PC-9 (cell line): ENCODE measurements around the gene LRRTM2. TPM values are rescaled to one million over a fixed set of nuclear protein-coding genes. Genes with fewer than 3 reads are reported as not detected.

ENCODE experiments used
- BruUV-seq: library from RNA; stranded (reverse); fragments of 400-500 nt; replicated peaks from 2 replicates; lab custom pipeline; 2021; lab: Mats Ljungman, UMichigan
- CTCF ChIA-PET: fragments of 300-600 bp; sonication (Branson Sonifier 250); formaldehyde crosslinking; loops from one replicate; lab custom pipeline; 2022; ENCODE audit warnings: antibody characterized with exemption; lab: Charles Lee
- POLR2A ChIA-PET: fragments of 300-600 bp; sonication (Branson Sonifier 250); formaldehyde crosslinking; loops from one replicate; lab custom pipeline; 2022; ENCODE audit warnings: antibody characterized with exemption; ENCODE audit not compliant: unreplicated experiment; lab: Charles Lee
- DNase-seq, 2 experiments: peaks; one replicate each; pipeline versions ENCODE4 v3.0.0 to v3.0.0-alpha.2; 2015 to 2022; ENCODE audit warnings: mixed read lengths in 1 of 2
- H2AFZ ChIP-seq: fragments of 200-600 bp; sonication (generic); 2 replicates; pipeline ENCODE4 v1.8.1; 2017; ENCODE audit warnings: antibody characterized with exemption
- H3F3A ChIP-seq: fragments of 200-600 bp; sonication (generic); 2 replicates; pipeline ENCODE4 v1.8.1; 2017; ENCODE audit warnings: antibody characterized with exemption, mild to moderate bottlenecking, low read depth; ENCODE audit not compliant: insufficient read depth
- H3K27ac ChIP-seq: fragments of 200-600 bp; sonication (generic); 2 replicates; pipeline ENCODE4 v1.6.1; 2016; ENCODE audit warnings: mixed run types
- H3K27me3 ChIP-seq: fragments of 200-600 bp; sonication (generic); 2 replicates; pipeline ENCODE4 v1.6.1; 2016; ENCODE audit warnings: low read depth, mixed run types; ENCODE audit not compliant: insufficient read depth
- H3K36me3 ChIP-seq: fragments of 200-600 bp; sonication (generic); 2 replicates; pipeline ENCODE4 v1.6.1; 2016; ENCODE audit warnings: low read depth, mixed run types
- H3K4me1 ChIP-seq: fragments of 200-600 bp; sonication (generic); replicated peaks from 2 replicates; pipeline ENCODE4 v1.6.1; 2016; ENCODE audit warnings: mixed run types; ENCODE audit not compliant: insufficient read depth
- H3K4me2 ChIP-seq: fragments of 200-600 bp; sonication (generic); 2 replicates; pipeline ENCODE4 v1.6.1; 2017; ENCODE audit warnings: mixed run types
- H3K4me3 ChIP-seq: fragments of 200-600 bp; sonication (generic); 2 replicates; pipeline ENCODE4 v1.6.1; 2016; ENCODE audit warnings: mixed run types
- H3K79me2 ChIP-seq: fragments of 200-600 bp; sonication (generic); 2 replicates; pipeline ENCODE4 v1.6.1; 2017; ENCODE audit warnings: low read depth, mixed run types
- H3K9me2 ChIP-seq: fragments of 200-600 bp; sonication (generic); 2 replicates; pipeline ENCODE4 v1.8.1; 2017; ENCODE audit warnings: mild to moderate bottlenecking; ENCODE audit not compliant: insufficient read depth
- H3K9me3 ChIP-seq: fragments of 200-600 bp; sonication (generic); 2 replicates; pipeline ENCODE4 v1.8.1; 2016; ENCODE audit warnings: low read depth; ENCODE audit not compliant: insufficient read depth
- H4K20me1 ChIP-seq: fragments of 200-600 bp; sonication (generic); 2 replicates; pipeline ENCODE4 v1.8.1; 2017; ENCODE audit not compliant: insufficient read depth
- EZH2 ChIP-seq: fragments of 200-600 bp; sonication (generic); IDR thresholded peaks from 2 replicates; pipeline ENCODE4 v1.8.0; 2017; ENCODE audit warnings: antibody characterized with exemption, low read depth
- intact Hi-C: fragments of 100-400 bp; cut with micrococcal nuclease; formaldehyde crosslinking; loops from one replicate; pipeline ENCODE4 v1.10.0; 2022; ENCODE audit not compliant: unreplicated experiment
- total RNA-seq: library from RNA; stranded (reverse); gene quantifications from 2 replicates; pipeline ENCODE4 v1.2.3, GENCODE V29; 2021
- TF ChIP-seq, protein P1 (sequence below): fragments of 200-600 bp; sonication (generic); conservative IDR thresholded peaks from 2 replicates; pipeline ENCODE4 v1.6.1; 2017; ENCODE audit warnings: mixed run types, antibody characterized with exemption, mild to moderate bottlenecking, moderate library complexity

LRRTM2 gene
- total RNA-seq, 1 experiment from 2014 or later, result not detected

DNA sequence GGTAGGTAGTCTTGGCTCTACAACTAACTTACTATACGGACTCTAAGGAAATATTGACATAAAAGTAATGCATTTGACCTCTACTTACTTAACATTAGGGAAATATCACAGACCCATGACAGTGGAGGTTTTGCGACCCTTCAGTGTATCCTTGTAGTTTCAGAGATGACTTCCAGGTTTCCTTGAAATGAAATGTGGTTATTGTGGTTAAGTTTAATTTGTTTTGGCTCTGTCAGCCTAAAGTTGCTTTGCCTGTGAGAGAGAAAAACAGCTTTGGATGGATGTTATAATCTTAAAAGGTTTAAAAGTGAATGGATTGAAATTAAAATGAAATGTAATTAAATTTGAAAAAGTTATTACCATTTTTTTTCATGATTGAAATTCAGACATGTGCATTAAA, 42.9 kb downstream of the LRRTM2 start:
- no peak overlapping the region for H3K4me3 ChIP-seq
- no TSS peak for BruUV-seq
- CTCF ChIA-PET, result no interaction called here
- no peaks in the 10 kb centered on the region for H3K79me2 ChIP-seq
- H3K9me3 ChIP-seq, result no peaks in the 10 kb centered on the region
- no peaks in the 10 kb centered on the region for H3K36me3 ChIP-seq
- TF ChIP-seq, protein P1, sequence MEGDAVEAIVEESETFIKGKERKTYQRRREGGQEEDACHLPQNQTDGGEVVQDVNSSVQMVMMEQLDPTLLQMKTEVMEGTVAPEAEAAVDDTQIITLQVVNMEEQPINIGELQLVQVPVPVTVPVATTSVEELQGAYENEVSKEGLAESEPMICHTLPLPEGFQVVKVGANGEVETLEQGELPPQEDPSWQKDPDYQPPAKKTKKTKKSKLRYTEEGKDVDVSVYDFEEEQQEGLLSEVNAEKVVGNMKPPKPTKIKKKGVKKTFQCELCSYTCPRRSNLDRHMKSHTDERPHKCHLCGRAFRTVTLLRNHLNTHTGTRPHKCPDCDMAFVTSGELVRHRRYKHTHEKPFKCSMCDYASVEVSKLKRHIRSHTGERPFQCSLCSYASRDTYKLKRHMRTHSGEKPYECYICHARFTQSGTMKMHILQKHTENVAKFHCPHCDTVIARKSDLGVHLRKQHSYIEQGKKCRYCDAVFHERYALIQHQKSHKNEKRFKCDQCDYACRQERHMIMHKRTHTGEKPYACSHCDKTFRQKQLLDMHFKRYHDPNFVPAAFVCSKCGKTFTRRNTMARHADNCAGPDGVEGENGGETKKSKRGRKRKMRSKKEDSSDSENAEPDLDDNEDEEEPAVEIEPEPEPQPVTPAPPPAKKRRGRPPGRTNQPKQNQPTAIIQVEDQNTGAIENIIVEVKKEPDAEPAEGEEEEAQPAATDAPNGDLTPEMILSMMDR, result no peak
- no peak for TF ChIP-seq EZH2
- H4K20me1 ChIP-seq, result no peaks in the 10 kb centered on the region
- no peak overlapping the region for H3K27ac ChIP-seq
- POLR2A ChIA-PET, result no interaction called here
- intact Hi-C loops, result no loop called here
- no peaks in the 10 kb centered on the region for H3K9me2 ChIP-seq
- no peaks in the 10 kb centered on the region for H3F3A ChIP-seq
- no peaks in the 10 kb centered on the region for H3K4me1 ChIP-seq
- no peak overlapping the region for H2AFZ ChIP-seq
- no peak overlapping the region for H3K4me2 ChIP-seq
- no peaks in the 10 kb centered on the region for H3K27me3 ChIP-seq
- DNase-seq, result no peak

DNA sequence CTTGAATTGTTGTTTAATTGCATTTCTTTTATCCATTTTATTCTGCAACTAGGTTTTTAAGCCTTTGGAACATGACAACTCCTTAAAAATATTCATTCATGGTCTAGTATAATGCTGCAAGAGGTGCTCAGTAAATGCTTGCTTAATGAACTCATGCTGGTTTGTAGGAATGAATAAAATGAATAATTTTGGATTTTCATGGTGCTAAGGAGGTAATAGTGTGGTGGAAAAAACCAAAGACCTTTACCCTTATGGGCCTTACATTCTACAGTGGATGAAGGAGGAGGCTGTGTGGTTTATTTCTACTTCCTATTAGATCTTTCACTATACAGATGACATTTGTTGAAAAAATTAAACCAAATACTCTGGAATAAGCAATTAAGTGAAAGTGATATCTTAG, 43.4 kb downstream of the LRRTM2 start:
- TF ChIP-seq, protein P1, result no peak
- no peak for TF ChIP-seq EZH2
- no peak for DNase-seq
- POLR2A ChIA-PET, result no interaction called here
- Histone ChIP-seq H3K9me2 (no peaks in the 10 kb centered on the region), H3K79me2 (no peaks in the 10 kb centered on the region), H3K9me3 (no peaks in the 10 kb centered on the region), H3K4me3 (no peak overlapping the region), H3K27ac (no peak overlapping the region), H3K4me2 (no peak overlapping the region), H3F3A (no peaks in the 10 kb centered on the region), H4K20me1 (no peaks in the 10 kb centered on the region), H2AFZ (no peak overlapping the region), H3K36me3 (no peaks in the 10 kb centered on the region), H3K27me3 (no peaks in the 10 kb centered on the region), H3K4me1 (no peaks in the 10 kb centered on the region)
- BruUV-seq, result no TSS peak
- intact Hi-C loops, result no loop called here
- CTCF ChIA-PET, result no interaction called here

DNA sequence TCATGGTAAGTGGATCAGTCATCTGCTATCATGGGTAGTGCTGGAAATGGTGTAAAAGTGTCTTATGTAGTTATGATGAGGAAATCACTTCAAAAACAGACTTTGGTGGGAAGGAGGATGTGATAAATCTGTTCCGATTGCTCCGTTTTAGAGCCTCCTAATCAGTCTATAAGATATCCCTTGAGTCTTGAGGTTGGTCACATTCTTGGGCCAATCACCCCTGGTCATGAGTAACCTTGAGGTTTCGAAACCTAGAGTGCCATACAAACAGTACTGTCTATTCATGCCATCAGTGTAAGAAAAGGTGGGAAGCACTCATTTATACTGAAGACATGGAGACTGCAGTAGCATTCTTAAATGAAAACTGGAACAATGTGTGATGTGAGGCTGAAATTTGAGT, 45.8 kb downstream of the LRRTM2 start:
- DNase-seq, result no peak
- H3K9me3 ChIP-seq, result no peaks in the 10 kb centered on the region
- no peak overlapping the region for H3K4me2 ChIP-seq
- BruUV-seq, result no TSS peak
- no peaks in the 10 kb centered on the region for H3K36me3 ChIP-seq
- intact Hi-C loops, result no loop called here
- POLR2A ChIA-PET, result no interaction called here
- H3K4me1 ChIP-seq, result no peaks in the 10 kb centered on the region
- no peaks in the 10 kb centered on the region for H3K27me3 ChIP-seq
- no peak overlapping the region for H3K27ac ChIP-seq
- no peak overlapping the region for H2AFZ ChIP-seq
- H3K79me2 ChIP-seq, result no peaks in the 10 kb centered on the region
- H3K4me3 ChIP-seq, result no peak overlapping the region
- no peaks in the 10 kb centered on the region for H3K9me2 ChIP-seq
- no peak for TF ChIP-seq EZH2
- TF ChIP-seq, protein P1, result no peak
- H4K20me1 ChIP-seq, result no peaks in the 10 kb centered on the region
- H3F3A ChIP-seq, result no peaks in the 10 kb centered on the region
- CTCF ChIA-PET, result no interaction called here
